ENCODE results near the gene ADRA2A.

The ADRA2A gene

GRCh38 chr10:111063471-111063870 lies 13.4 kb upstream of the ADRA2A start:
- Histone ChIP-seq H3K79me2 (ENCODE audit: insufficient read depth, low read length) (no peaks in the 10 kb centered on the region), H3K9me3 (ENCODE audit: insufficient read depth, low read length, severe bottlenecking) (peaks cover 2% of the 10 kb centered on the region), H3K27me3 (ENCODE audit: insufficient read depth, low read length, poor library complexity) (no peaks in the 10 kb centered on the region), H3K4me1 (ENCODE audit: insufficient read depth, low read length) (no peaks in the 10 kb centered on the region), H3K27ac (ENCODE audit: low read length) (no peak overlapping the region), H3K36me3 (ENCODE audit: insufficient read depth, low read length) (no peaks in the 10 kb centered on the region), H3K4me3 (ENCODE audit: low read depth in 1 of 2, low read length in 2 of 2) (no peak overlapping the region), H2AFZ (ENCODE audit: low read depth, low read length) (no peak overlapping the region), H3K4me2 (ENCODE audit: insufficient read depth, low read length) (no peak overlapping the region), H3K9ac (ENCODE audit: low read depth, low read length) (no peak overlapping the region), H4K20me1 (ENCODE audit: insufficient read depth, low read length) (no peaks in the 10 kb centered on the region)
- DNase-seq = no peak
- no peak for ATAC-seq (ENCODE audit: insufficient read depth, low read depth)
- no peak for TF ChIP-seq CTCF (IDR thresholded peaks at IDR 0.05; ENCODE audit: borderline replicate concordance, extremely low read depth, low read length, poor library complexity, severe bottlenecking)
- no peak for TF ChIP-seq EZH2 (IDR thresholded peaks at IDR 0.05; ENCODE audit: borderline replicate concordance, low read depth, low read length, severe bottlenecking)

GRCh38 chr10:111072232-111072631 lies 4.6 kb upstream of the ADRA2A start:
- no peak overlapping the region for H3K27ac ChIP-seq (ENCODE audit: low read length)
- no peak overlapping the region for H3K4me2 ChIP-seq (ENCODE audit: insufficient read depth, low read length)
- ATAC-seq (ENCODE audit: insufficient read depth, low read depth) = no peak
- H3K36me3 ChIP-seq (ENCODE audit: insufficient read depth, low read length) = no peaks in the 10 kb centered on the region
- TF ChIP-seq EZH2 (IDR thresholded peaks at IDR 0.05; ENCODE audit: borderline replicate concordance, low read depth, low read length, severe bottlenecking) (no peak), CTCF (IDR thresholded peaks at IDR 0.05; ENCODE audit: borderline replicate concordance, extremely low read depth, low read length, poor library complexity, severe bottlenecking) (no peak)
- no peak overlapping the region for H3K9ac ChIP-seq (ENCODE audit: low read depth, low read length)
- peaks cover 1% of the 10 kb centered on the region for H3K9me3 ChIP-seq (ENCODE audit: insufficient read depth, low read length, severe bottlenecking)
- H3K4me1 ChIP-seq (ENCODE audit: insufficient read depth, low read length) = no peaks in the 10 kb centered on the region
- no peaks in the 10 kb centered on the region for H3K79me2 ChIP-seq (ENCODE audit: insufficient read depth, low read length)
- no peaks in the 10 kb centered on the region for H4K20me1 ChIP-seq (ENCODE audit: insufficient read depth, low read length)
- H2AFZ ChIP-seq (ENCODE audit: low read depth, low read length) = no peak overlapping the region
- no peak overlapping the region for H3K4me3 ChIP-seq (ENCODE audit: low read depth in 1 of 2, low read length in 2 of 2)
- H3K27me3 ChIP-seq (ENCODE audit: insufficient read depth, low read length, poor library complexity) = no peaks in the 10 kb centered on the region
- DNase-seq = no peak

- H3K36me3 ChIP-seq (ENCODE audit: insufficient read depth, low read length) = no peaks in the 10 kb centered on the region
- H3K4me3 ChIP-seq (ENCODE audit: low read depth in 1 of 2, low read length in 2 of 2) = no peak overlapping the region
- TF ChIP-seq CTCF (IDR thresholded peaks at IDR 0.05; ENCODE audit: borderline replicate concordance, extremely low read depth, low read length, poor library complexity, severe bottlenecking) = no peak
- TF ChIP-seq EZH2 (IDR thresholded peaks at IDR 0.05; ENCODE audit: borderline replicate concordance, low read depth, low read length, severe bottlenecking) = no peak
- H3K27me3 ChIP-seq (ENCODE audit: insufficient read depth, low read length, poor library complexity) = no peaks in the 10 kb centered on the region
- no peak overlapping the region for H3K9ac ChIP-seq (ENCODE audit: low read depth, low read length)
- H4K20me1 ChIP-seq (ENCODE audit: insufficient read depth, low read length) = no peaks in the 10 kb centered on the region
- H3K9me3 ChIP-seq (ENCODE audit: insufficient read depth, low read length, severe bottlenecking) = peaks cover 13% of the 10 kb centered on the region
- no peak for ATAC-seq (ENCODE audit: insufficient read depth, low read depth)
- no peak overlapping the region for H2AFZ ChIP-seq (ENCODE audit: low read depth, low read length)
- no peak for DNase-seq
- H3K4me2 ChIP-seq (ENCODE audit: insufficient read depth, low read length) = no peak overlapping the region
- H3K79me2 ChIP-seq (ENCODE audit: insufficient read depth, low read length) = no peaks in the 10 kb centered on the region
- no peaks in the 10 kb centered on the region for H3K4me1 ChIP-seq (ENCODE audit: insufficient read depth, low read length)
- no peak overlapping the region for H3K27ac ChIP-seq (ENCODE audit: low read length)
Observed at GRCh38 chr10:111075577-111076185, 1.1 kb upstream of the ADRA2A start.

Measured in DND-41 (cell line).